HG02798 (cell line): ENCODE results near the gene SNCAIP.
"Not testable (repeated sequence)": the region's sequence is repeated elsewhere in the genome, so short reads cannot be mapped to it uniquely, and the experiment has no call there.

ENCODE experiments used
- ATAC-seq: cut with Tn5 transposase; IDR thresholded peaks from one replicate; pipeline ENCODE4 v1.9.1; 2021; ENCODE audit warnings: mild to moderate bottlenecking; ENCODE audit not compliant: unreplicated experiment, poor library complexity

Gene SNCAIP

DNA sequence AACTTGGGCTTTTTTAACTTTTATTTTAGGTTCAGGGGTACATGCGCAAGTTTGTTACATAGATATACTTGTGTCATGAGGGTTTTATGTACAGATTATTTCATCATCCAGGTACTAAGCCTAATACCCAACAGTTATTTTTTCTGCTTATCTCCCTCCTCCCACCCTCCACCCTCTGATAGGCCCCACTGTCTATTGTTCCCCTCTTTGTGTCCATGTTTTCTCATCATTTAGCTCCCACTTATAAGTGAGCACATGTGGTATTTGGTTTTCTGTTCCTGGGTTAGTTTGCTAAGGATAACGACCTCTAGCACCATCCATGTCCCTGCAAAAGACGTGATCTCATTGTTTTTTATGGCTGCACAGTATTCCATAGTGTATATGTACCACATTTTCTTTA lies 172.1 kb downstream of the SNCAIP start:
- no peak for ATAC-seq

DNA sequence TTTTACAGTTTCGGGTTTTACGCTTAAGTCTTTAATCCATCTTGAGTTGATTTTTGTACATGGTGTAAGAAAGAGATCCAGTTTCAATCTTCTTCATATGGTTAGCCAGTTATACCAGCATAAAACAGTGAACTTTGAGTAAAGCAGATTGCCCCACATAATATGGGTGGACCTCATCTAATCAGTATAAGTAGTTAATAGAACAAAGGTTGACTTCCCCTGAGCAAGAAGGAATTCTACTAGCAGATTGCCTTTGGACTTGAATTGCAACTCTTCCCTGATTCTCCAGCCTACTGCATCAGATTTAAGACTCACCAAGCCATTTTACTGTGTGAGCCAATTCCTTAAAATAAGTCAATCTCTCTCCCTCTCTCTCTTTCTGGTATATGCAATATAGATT lies 173.2 kb downstream of the SNCAIP start:
- ATAC-seq, result no peak

DNA sequence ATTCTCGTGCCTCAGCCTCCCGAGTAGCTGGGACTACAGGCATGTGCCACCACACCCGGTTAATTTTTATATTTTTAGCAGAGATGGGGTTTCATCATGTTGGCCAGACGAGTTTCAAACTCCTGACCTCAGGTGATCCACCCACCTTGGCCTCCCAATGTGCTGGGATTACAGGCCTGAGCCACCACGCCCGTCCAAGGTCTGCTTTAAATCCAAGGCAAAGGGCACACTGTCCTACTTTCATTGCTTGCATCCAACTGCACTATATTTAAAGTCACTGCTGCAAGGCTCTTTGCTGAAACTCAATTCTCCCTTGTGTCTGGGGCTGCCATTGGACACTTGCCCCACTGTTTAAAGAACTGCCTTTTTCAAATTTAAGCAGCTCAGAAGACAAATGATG lies 174.6 kb downstream of the SNCAIP start:
- ATAC-seq, result not testable (repeated sequence)

DNA sequence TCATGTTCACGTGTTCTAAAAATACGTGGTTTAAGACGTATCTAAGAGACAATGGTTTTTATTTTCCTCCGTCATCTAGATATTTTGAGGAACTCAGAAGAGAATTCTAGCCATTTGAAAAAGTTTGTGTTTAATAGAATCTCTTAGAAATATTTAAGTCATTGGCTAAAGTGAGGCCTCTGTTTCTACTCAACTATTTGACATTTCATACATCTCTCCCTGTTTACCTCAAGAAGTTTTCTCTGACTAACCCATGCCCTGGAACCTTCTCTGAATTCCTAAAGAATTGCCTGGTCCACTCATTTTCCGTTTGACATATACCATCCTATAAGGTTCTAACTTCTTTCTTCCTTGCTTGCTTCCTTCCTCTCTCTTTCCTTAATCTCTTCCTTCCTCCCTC lies 178.7 kb downstream of the SNCAIP start:
- no peak for ATAC-seq

DNA sequence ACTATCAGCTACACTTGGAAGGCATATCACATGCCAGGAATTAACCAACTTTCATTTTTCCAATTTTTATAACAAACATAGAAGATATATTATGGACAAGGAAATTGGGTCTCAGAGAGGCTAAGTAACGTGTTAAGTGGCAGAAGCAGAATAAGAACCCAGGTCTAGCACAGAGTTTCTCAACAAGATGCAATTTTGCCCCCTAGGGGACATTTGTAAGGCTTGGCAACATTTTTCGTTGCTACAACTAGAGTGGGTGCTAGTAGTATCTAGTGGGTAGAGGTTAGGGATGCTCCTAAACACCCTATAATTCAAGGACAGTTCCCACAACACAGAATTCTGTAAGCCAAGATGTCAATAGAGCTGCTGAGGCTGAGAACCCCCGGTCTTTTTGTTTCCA lies 180.6 kb downstream of the SNCAIP start:
- ATAC-seq, result peak; percentile 48

DNA sequence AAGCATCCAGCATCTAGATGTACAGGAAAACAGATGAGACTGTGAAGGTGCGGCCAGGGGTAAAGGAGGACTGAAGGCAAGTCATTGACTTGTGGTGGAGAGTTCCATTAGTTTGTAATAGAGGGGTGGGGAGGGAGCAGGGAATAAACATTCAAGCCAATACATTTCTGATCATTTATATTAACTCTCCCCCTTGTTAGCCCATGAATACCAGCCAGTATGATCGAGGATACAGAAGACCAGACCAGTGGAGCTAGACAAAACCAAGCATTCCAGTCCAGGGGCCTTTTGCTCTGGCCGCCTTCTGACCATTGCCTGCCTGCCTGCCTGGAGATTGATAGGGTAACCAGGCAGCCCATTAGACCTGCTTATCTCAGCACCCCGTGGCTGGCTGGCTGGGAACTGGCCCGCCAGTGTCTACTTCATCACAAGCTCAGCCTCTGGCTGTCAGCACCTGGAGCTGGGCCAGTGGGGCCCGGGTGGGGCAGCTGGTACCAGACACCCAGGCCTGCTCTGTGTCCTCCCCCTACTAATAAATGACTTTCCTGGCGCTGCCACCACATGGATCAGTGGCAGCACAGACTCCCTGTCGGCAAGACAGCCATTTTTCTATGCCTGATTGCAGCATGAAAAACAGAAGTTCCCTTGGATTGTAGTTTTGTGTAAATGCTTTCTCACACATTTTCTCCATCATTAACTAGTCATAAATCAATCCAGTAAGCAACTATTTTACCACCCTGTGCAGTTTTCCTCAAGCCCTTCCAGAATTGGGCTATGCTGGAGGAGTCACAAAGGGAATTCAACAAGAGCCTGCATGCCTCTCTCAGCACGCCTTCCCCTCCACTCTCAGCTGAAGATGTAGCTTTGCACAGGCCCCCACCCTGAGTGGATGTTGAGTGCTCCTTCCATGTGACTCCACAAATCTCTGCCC lies 181.3 kb downstream of the SNCAIP start:
- ATAC-seq, result no peak

DNA sequence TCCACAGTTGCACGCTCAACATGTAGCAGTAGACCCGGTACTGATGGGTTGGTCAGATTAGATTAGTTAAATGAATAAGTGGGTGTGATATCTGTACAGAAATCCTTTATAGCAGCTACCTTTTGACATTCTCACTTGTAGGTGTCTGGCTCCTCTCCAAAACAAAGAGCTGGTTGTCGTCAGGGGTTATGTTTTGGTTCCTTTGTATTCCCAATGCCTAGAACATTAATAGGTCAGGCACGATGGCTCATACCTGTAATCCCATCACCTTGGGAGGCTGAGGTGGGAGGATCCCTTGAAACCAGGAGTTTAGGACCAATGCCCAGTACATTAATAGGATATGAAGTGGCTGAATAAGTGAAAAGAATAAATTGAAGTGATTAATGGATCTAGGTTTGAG lies 182.1 kb downstream of the SNCAIP start:
- no peak for ATAC-seq

DNA sequence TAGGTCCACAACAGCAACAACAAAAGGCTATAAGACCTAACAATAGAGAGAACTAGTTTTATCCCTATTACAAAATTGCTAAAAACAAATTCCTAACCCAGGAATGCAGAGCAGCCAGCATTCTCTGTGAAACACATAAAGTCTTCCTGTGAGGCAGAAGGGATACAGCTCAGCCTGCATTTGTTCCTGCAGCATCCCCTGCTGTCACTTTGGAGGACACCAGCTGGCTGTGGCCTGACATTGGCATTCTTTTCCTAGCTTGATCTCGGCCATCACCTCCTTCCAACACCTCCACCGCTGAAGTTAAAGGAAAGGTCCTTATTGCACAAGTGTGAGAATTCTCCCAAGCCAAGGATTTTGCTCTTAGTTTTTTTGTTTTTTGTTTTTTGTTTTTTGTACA lies 186.1 kb downstream of the SNCAIP start:
- ATAC-seq, result no peak

DNA sequence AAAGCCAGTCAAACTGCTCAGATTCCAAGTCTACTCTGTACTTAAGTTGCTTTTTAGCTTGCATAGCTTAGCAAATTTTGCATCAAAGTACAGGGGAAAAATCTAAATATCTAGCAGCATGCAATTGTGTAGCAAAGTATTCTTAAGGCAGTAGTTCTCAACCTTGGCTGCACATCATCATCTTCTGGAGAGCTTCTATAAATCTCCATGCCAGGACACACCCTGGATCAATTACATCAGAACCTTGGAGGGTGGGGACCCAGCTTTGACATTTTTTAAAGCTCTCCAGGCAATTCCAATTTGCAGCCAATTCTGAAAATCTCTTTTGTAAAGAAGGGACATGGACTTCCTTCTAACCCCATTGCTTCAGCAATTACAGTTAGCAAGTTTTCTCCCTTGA lies 187.5 kb downstream of the SNCAIP start:
- ATAC-seq, result no peak

DNA sequence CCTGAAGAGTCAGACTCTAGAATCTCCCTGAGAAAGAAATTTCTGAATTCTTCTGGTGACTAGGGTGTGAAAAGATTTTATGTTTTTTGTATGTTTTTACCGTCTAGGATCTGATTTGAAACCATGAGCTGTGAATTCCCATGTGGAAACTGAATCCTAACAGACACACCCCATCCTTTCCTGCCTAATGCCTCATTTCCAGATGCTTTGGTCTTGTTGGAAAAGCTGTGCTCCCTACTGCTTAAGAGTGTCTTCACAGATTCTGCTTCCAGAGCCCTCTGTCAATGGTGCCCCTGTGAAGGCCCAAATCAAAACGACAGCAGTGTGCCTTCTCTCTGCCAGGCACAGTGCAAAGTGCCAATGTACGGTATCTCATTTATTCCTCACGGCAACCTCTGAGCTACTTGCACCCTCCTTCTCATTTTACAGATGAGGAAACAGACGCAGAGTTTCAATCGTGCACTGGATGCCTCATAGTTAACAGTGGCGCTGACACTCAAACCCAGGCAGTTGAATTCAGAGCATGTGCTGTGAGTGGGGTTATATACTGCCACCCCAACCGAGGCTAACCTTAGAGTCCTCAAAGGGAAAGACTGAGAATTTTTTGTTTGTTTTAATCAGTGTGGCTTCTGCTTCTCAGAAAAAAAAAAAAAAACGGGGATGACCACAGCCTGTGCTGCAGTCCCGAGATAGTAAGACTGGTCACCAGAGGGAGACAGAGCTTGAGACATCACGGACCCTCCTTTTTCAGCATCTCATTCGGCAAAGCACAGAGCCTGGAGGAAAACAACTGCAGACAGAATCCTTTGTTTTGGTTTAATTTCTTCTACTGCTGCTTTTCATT lies 188.4 kb downstream of the SNCAIP start:
- peak; percentile 57 for ATAC-seq

DNA sequence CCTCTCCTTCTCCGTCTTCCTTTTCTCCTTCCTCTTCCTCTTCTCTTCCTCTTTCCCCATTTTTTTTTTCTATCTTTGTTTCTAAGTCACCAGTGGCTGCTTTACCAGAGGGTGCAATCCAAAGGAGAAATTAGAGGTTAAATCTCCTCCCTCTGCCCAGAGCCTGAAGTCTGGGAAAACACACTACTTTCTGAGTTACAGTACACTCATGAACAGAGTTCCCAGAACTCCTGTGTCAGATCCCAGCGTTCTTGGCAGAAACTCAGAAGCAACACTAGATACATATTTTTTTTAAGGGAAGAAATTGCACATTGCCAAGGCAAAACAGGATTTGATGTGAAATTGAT lies 189.0 kb downstream of the SNCAIP start:
- no peak for ATAC-seq

DNA sequence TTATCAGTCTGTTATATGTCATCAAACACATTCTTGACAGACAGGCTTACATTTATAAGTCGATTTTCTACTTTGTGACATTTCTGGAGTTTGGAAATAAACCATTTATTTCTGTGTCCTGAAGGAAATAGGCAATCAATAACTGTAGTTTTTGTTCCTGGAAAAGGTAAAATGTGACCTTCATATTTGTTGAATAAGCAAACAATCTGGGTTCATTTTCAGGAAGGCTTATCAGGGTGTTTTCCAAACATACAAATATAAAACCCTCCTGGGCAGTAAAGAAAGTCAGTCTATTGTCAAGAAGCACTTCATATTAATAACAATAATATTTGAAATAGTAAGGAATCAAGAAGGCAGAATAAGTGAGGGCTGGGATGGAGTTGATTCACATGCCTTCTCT lies 195.0 kb downstream of the SNCAIP start:
- ATAC-seq, result no peak

DNA sequence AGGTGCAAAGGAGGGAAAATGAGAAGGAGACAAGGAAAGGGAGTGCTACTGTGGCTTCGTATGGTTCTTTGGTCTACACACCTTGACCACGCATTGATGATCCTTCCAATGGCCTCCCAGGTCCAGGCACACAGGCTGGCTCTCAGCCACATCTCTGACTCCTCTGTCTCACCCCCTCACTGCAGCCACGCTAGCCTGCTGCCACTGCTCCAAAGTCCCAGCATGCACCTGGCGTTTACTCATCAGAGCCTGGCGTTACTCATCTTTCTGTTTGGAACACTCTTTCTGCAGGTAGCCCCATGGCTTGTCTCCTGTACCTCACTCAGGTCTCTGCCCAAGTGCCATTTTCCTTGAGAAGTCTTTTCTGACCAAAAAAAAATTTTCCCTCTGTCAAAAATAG lies 195.5 kb downstream of the SNCAIP start:
- ATAC-seq, result no peak

DNA sequence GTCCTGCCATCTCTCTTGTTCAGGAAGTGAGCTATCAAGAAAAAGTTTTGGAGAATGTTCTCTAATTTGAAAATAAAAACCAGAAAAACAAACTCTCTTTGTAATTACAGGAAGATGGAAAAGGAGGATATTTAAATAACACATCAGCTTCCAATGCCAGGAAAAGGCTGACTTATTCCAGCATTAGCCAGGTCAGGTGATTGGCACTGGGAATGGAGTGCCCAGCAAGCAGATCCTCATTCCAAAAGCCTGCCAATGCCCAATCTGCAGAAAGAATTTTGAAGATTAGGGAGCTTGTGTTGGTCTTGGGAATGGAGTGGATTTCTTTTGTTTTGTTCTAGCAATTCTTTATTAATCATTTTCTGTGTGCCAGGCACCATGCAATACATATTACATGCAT lies 196.6 kb downstream of the SNCAIP start:
- ATAC-seq, result no peak
